ENCODE data around the gene SPATC1L. TPM values are rescaled to one million over a fixed set of nuclear protein-coding genes. Genes with fewer than 3 reads are reported as not detected.

Gene SPATC1L
- polyA plus RNA-seq, 3 donors: 3.3 to 6.7 (median 5.8) TPM

- intact Hi-C loops (cut with micrococcal nuclease): loop anchor here (5.0 to 10.0 kb wide), 3 partner anchors 135 to 270 kb away; partner anchors contain the start of genes C21orf58 (in 2 of the 2), PCNT (in 2 of the 2) and DIP2A (in 1 of the 2)
- H3K4me1 Mint-ChIP-seq: peaks cover 10% of the 10 kb centered on the region
- Histone ChIP-seq H3K4me3 (replicated peaks in 1 of 3; ENCODE audit: low read depth in 2 of 3, low read length in 3 of 3) (no peak overlapping the region), H3K4me2 (replicated peaks; ENCODE audit: extremely low read depth, low read length, poor library complexity, severe bottlenecking) (no peak overlapping the region), H3K9me3 (replicated peaks in 1 of 2; ENCODE audit: control insufficient read depth in 1 of 2, insufficient read depth in 1 of 2, low read length in 2 of 2) (no peaks in the 10 kb centered on the region), H3K4me1 (ENCODE audit: control insufficient read depth in 1 of 2, insufficient read depth in 2 of 2, low read length in 2 of 2) (peaks cover 4 to 5% of the 10 kb centered on the region in 2 donors), H4K20me1 (ENCODE audit: insufficient read depth, low read length) (no peaks in the 10 kb centered on the region), H3K27ac (ENCODE audit: low read depth in 1 of 2, low read length in 2 of 2) (no peak overlapping the region), H3K79me2 (ENCODE audit: insufficient read depth, low read length) (no peaks in the 10 kb centered on the region), H3K9ac (ENCODE audit: insufficient read depth, low read length, poor library complexity, severe bottlenecking) (no peak overlapping the region), H3K36me3 (replicated peaks in 1 of 2; ENCODE audit: control insufficient read depth in 1 of 2, insufficient read depth in 2 of 2, low read length in 2 of 2) (no peaks in the 10 kb centered on the region), H3K27me3 (ENCODE audit: control insufficient read depth in 2 of 2, insufficient read depth in 2 of 2, low read length in 2 of 2) (no peaks in the 10 kb centered on the region), H2AFZ (ENCODE audit: insufficient read depth, low read depth, low read length, poor library complexity, severe bottlenecking) (no peak overlapping the region)
- no peaks in the 10 kb centered on the region for H3K9me3 Mint-ChIP-seq
- H3K4me3 Mint-ChIP-seq: no peak overlapping the region
- H3K27me3 Mint-ChIP-seq (ENCODE audit: low read depth in 3 of 3): peaks cover 0 to 2% (median 2%) of the 10 kb centered on the region in 3 donors
- 98% methylated on average over 7 of the region's 8 CpGs for WGBS (ENCODE audit: insufficient coverage)
- no peak for TF ChIP-seq CTCF (IDR thresholded peaks at IDR 0.05)
- peaks cover 0 to 8% of the 10 kb centered on the region in 2 donors for H3K36me3 Mint-ChIP-seq
- DNase-seq: no peak
- H3K27ac Mint-ChIP-seq: peak overlapping the region in 1 of 7 donors; percentile 57
Measured at GRCh38 chr21:46187261-46187660, 3.0 kb upstream of the SPATC1L start.

- Histone ChIP-seq H3K4me3 (replicated peaks in 1 of 3; ENCODE audit: low read depth in 2 of 3, low read length in 3 of 3) (no peak overlapping the region), H3K27ac (ENCODE audit: low read depth in 1 of 2, low read length in 2 of 2) (no peak overlapping the region), H3K79me2 (ENCODE audit: insufficient read depth, low read length) (no peaks in the 10 kb centered on the region), H3K36me3 (replicated peaks in 1 of 2; ENCODE audit: control insufficient read depth in 1 of 2, insufficient read depth in 2 of 2, low read length in 2 of 2) (no peaks in the 10 kb centered on the region), H4K20me1 (ENCODE audit: insufficient read depth, low read length) (no peaks in the 10 kb centered on the region), H3K4me2 (replicated peaks; ENCODE audit: extremely low read depth, low read length, poor library complexity, severe bottlenecking) (no peak overlapping the region), H3K9me3 (replicated peaks in 1 of 2; ENCODE audit: control insufficient read depth in 1 of 2, insufficient read depth in 1 of 2, low read length in 2 of 2) (no peaks in the 10 kb centered on the region), H2AFZ (ENCODE audit: insufficient read depth, low read depth, low read length, poor library complexity, severe bottlenecking) (peak overlapping the region; percentile 77), H3K4me1 (ENCODE audit: control insufficient read depth in 1 of 2, insufficient read depth in 2 of 2, low read length in 2 of 2) (peaks cover 4 to 5% of the 10 kb centered on the region in 2 donors), H3K27me3 (ENCODE audit: control insufficient read depth in 2 of 2, insufficient read depth in 2 of 2, low read length in 2 of 2) (no peaks in the 10 kb centered on the region), H3K9ac (ENCODE audit: insufficient read depth, low read length, poor library complexity, severe bottlenecking) (no peak overlapping the region)
- Mint-ChIP-seq H3K27me3 (ENCODE audit: low read depth in 3 of 3) (peaks cover 0 to 2% (median 2%) of the 10 kb centered on the region in 3 donors), H3K9me3 (peaks cover 0 to 1% (median 0%) of the 10 kb centered on the region in 7 donors), H3K4me1 (peaks cover 10% of the 10 kb centered on the region), H3K36me3 (no peaks in the 10 kb centered on the region), H3K4me3 (no peak overlapping the region), H3K27ac (peak overlapping the region in 1 of 7 donors; percentile 38)
- no CpG with 5 or more reads among the region's 7 CpGs for WGBS (ENCODE audit: insufficient coverage)
- no peak for TF ChIP-seq CTCF (IDR thresholded peaks at IDR 0.05)
- intact Hi-C loops (cut with micrococcal nuclease): loop anchor here (2.0 to 10.0 kb wide), 4 partner anchors 43 to 272 kb away; partner anchors contain the start of genes C21orf58 (in 2 of the 2), PCNT (in 2 of the 2), DIP2A (in 1 of the 2) and LSS (in 1 of the 2)
- DNase-seq: no peak
Measured at GRCh38 chr21:46185716-46186115, 1.5 kb upstream of the SPATC1L start.

All from CD14-positive monocyte (primary cell).